Osteoblast (primary cell): ENCODE measurements around the gene RAPGEFL1. TPM values are rescaled to one million over a fixed set of nuclear protein-coding genes. Genes with fewer than 3 reads are reported as not detected.
"Not testable (repeated sequence)": the region's sequence is repeated elsewhere in the genome, so short reads cannot be mapped to it uniquely, and the experiment has no call there.

Experiments
- DNase-seq: peaks from one replicate; pipeline ENCODE4 v3.0.0; 2011; ENCODE audit warnings: low spot score, mixed read lengths; ENCODE audit not compliant: insufficient read length; ENCODE audit errors: missing footprints
- H2AFZ ChIP-seq: 2 replicates; pipeline ENCODE4 v1.6.0; 2011; ENCODE audit warnings: mild to moderate bottlenecking, low read length
- H3K27ac ChIP-seq: 2 replicates; pipeline ENCODE4 v1.5.1; 2011; ENCODE audit warnings: mild to moderate bottlenecking, low read depth, low read length, moderate library complexity
- H3K27me3 ChIP-seq: 2 replicates; pipeline ENCODE4 v1.6.0; 2012; ENCODE audit warnings: mild to moderate bottlenecking, control low read depth, inconsistent platforms, low read length, moderate library complexity; ENCODE audit not compliant: insufficient read depth
- H3K36me3 ChIP-seq: 2 replicates; pipeline ENCODE4 v1.5.1; 2011; ENCODE audit warnings: mild to moderate bottlenecking, low read length, control low read depth, moderate library complexity; ENCODE audit not compliant: insufficient read depth
- H3K4me1 ChIP-seq: 2 replicates; pipeline ENCODE4 v1.5.1; 2011; ENCODE audit warnings: mild to moderate bottlenecking, low read length, control low read depth, moderate library complexity; ENCODE audit not compliant: insufficient read depth
- H3K4me2 ChIP-seq: 2 replicates; pipeline ENCODE4 v1.6.0; 2011; ENCODE audit warnings: mild to moderate bottlenecking, low read length; ENCODE audit not compliant: insufficient read depth
- H3K4me3 ChIP-seq: fragments of 200-600 bp; sonication (generic); 3 replicates; pipeline ENCODE4 v1.5.1; 2012; ENCODE audit warnings: mild to moderate bottlenecking, low read length, inconsistent platforms; ENCODE audit not compliant: insufficient read depth
- H3K79me2 ChIP-seq: 2 replicates; pipeline ENCODE4 v1.6.0; 2012; ENCODE audit warnings: mild to moderate bottlenecking, low read length, control low read depth, inconsistent platforms; ENCODE audit not compliant: insufficient read depth
- H3K9me3 ChIP-seq: 2 replicates; pipeline ENCODE4 v1.5.1; 2011; ENCODE audit warnings: low read depth, low read length, control low read depth
- H4K20me1 ChIP-seq: 2 replicates; pipeline ENCODE4 v1.6.0; 2012; ENCODE audit warnings: mild to moderate bottlenecking, low read length, control low read depth; ENCODE audit not compliant: insufficient read depth
- CTCF ChIP-seq: IDR thresholded peaks from 2 replicates; pipeline ENCODE4 v1.5.1; 2011; ENCODE audit warnings: mild to moderate bottlenecking, low read depth, low read length, moderate library complexity; ENCODE audit errors: extremely low read depth
- total RNA-seq: library from RNA; depleted of rRNA; stranded (reverse); fragments of >200 nt; gene quantifications from 2 replicates; pipeline ENCODE4 v1.2.3, GENCODE V29; 2012

The RAPGEFL1 gene
- total RNA-seq, 1 donor = 1.4 TPM

- peak overlapping the region; percentile 47 for H3K27ac ChIP-seq
- TF ChIP-seq CTCF = no peak
Measured at GRCh38 chr17:40209404-40210093, 32.3 kb downstream of the RAPGEFL1 start.

GRCh38 chr17:40213914-40214313 lies 36.6 kb downstream of the RAPGEFL1 start:
- H4K20me1 ChIP-seq, H3K4me3 ChIP-seq, H3K9me3 ChIP-seq, H3K4me2 ChIP-seq, H3K36me3 ChIP-seq, H3K27me3 ChIP-seq, DNase-seq, H2AFZ ChIP-seq, H3K79me2 ChIP-seq, H3K27ac ChIP-seq: not testable (repeated sequence)
- H3K4me1 ChIP-seq = peaks cover 18% of the 10 kb centered on the region

More at GRCh38 chr17:40209404-40210093, 32.3 kb downstream of the RAPGEFL1 start:
- H2AFZ ChIP-seq = peak overlapping the region; percentile 48
- H3K4me3 ChIP-seq = no peak overlapping the region
- DNase-seq = peak; percentile 90
- H3K4me1 ChIP-seq = peaks cover 14% of the 10 kb centered on the region
- no peak overlapping the region for H3K4me2 ChIP-seq
- H3K9me3 ChIP-seq = no peaks in the 10 kb centered on the region
- H3K79me2 ChIP-seq = no peaks in the 10 kb centered on the region
- no peaks in the 10 kb centered on the region for H4K20me1 ChIP-seq
- H3K27me3 ChIP-seq = no peaks in the 10 kb centered on the region
- no peaks in the 10 kb centered on the region for H3K36me3 ChIP-seq

GRCh38 chr17:40218006-40218739 lies 40.9 kb downstream of the RAPGEFL1 start:
- Histone ChIP-seq H3K36me3 (no peaks in the 10 kb centered on the region), H3K9me3 (no peaks in the 10 kb centered on the region), H3K27ac (peak overlapping the region; percentile 95), H3K4me1 (peaks cover 5% of the 10 kb centered on the region), H3K79me2 (peaks cover 26% of the 10 kb centered on the region), H2AFZ (peak overlapping the region; percentile 89), H3K27me3 (no peaks in the 10 kb centered on the region), H3K4me3 (peak overlapping the region; percentile 85), H4K20me1 (peaks cover 5% of the 10 kb centered on the region), H3K4me2 (peak overlapping the region; percentile 97)
- no peak for TF ChIP-seq CTCF
- no peak for DNase-seq

- H3K4me2 ChIP-seq = peak within 1 kb of the TSS; percentile 97
- peak within 1 kb of the TSS; percentile 89 for H2AFZ ChIP-seq
- no peaks in the 10 kb centered on the region for H3K27me3 ChIP-seq
- no peaks in the 10 kb centered on the region for H3K36me3 ChIP-seq
- no peaks in the 10 kb centered on the region for H3K9me3 ChIP-seq
- peak within 1 kb of the TSS; percentile 85 for H3K4me3 ChIP-seq
- TF ChIP-seq CTCF = peak; percentile 43
- peaks cover 34% of the 10 kb centered on the region for H3K79me2 ChIP-seq
- H3K27ac ChIP-seq = peak within 1 kb of the TSS; percentile 95
- peak; percentile 99 for DNase-seq
- H3K4me1 ChIP-seq = peaks cover 5% of the 10 kb centered on the region
- H4K20me1 ChIP-seq = peaks cover 5% of the 10 kb centered on the region
Measured at GRCh38 chr17:40218740-40219593, 41.7 kb downstream of the RAPGEFL1 start, which contains the start of gene WIPF2. Gene WIPF2, plus strand, starts transcription at chr17:40219304. Its CDS starts 37,156 bp downstream, at chr17:40256460.
